GM12865 (cell line): ENCODE measurements around the gene PP2D1.

Experiments
- DNase-seq: peaks from one replicate; pipeline ENCODE4 v3.0.0; 2010; ENCODE audit warnings: low read depth
- H3K4me3 ChIP-seq: 2 replicates; pipeline ENCODE4 v1.5.1; 2011; ENCODE audit warnings: mild to moderate bottlenecking, low read depth, low read length, control low read depth
- TF ChIP-seq, protein P1 (sequence below): IDR thresholded peaks from 2 replicates; pipeline ENCODE4 v1.5.1; 2011; ENCODE audit warnings: low read length, control low read depth, low read depth, inconsistent platforms; ENCODE audit not compliant: insufficient read depth; ENCODE audit errors: missing control alignments

PP2D1 gene, protein sequence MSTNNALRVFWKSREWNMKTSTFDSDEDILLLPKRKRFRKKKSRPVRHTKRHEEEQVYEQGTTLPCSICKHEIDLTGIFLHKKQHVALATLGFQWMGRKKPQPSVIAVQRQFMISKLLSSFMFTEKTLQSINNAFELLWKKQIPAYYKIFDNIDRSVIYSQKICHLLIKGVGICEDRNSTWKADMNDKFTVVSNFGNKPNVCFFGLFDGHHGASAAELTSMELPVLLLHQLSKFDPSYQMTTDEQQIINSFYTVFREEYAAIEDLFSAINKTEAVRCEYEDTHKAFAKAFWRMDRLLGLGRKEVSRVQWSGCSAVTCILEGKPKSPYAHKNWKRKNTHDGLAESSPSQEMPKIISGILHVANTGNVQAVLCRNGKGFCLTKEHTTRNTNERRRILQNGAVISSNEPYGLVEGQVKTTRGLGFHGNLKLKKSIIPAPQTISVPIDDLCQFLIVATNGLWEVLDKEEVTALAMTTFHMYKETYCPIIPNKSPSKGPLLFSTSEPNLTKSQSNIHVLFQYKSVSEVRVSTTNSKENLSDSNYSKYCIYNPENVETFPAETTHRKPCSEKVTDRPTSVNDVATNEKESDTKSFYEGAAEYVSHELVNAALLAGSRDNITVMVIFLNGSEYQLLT

GRCh38 chr3:20012164-20012563 lies at the start of gene PP2D1:
Gene PP2D1 (minus strand): TSS chr3:20012264. CDS start chr3:20012072, 192 bp downstream.
- no peak within 1 kb of the TSS for H3K4me3 ChIP-seq
- TF ChIP-seq, protein P1, sequence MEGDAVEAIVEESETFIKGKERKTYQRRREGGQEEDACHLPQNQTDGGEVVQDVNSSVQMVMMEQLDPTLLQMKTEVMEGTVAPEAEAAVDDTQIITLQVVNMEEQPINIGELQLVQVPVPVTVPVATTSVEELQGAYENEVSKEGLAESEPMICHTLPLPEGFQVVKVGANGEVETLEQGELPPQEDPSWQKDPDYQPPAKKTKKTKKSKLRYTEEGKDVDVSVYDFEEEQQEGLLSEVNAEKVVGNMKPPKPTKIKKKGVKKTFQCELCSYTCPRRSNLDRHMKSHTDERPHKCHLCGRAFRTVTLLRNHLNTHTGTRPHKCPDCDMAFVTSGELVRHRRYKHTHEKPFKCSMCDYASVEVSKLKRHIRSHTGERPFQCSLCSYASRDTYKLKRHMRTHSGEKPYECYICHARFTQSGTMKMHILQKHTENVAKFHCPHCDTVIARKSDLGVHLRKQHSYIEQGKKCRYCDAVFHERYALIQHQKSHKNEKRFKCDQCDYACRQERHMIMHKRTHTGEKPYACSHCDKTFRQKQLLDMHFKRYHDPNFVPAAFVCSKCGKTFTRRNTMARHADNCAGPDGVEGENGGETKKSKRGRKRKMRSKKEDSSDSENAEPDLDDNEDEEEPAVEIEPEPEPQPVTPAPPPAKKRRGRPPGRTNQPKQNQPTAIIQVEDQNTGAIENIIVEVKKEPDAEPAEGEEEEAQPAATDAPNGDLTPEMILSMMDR: no peak
- no peak for DNase-seq

GRCh38 chr3:20060974-20061685 lies 49.1 kb upstream of the PP2D1 start:
- TF ChIP-seq, protein P1: no peak
- no peak overlapping the region for H3K4me3 ChIP-seq
- no peak for DNase-seq

GRCh38 chr3:20059929-20060328 lies 47.9 kb upstream of the PP2D1 start:
- TF ChIP-seq, protein P1: no peak
- H3K4me3 ChIP-seq: no peak overlapping the region
- no peak for DNase-seq

- DNase-seq: no peak
- no peak overlapping the region for H3K4me3 ChIP-seq
- TF ChIP-seq, protein P1: no peak
These were observed 45.6 kb upstream of the PP2D1 start for GRCh38 chr3:20057612-20058180.

DNA sequence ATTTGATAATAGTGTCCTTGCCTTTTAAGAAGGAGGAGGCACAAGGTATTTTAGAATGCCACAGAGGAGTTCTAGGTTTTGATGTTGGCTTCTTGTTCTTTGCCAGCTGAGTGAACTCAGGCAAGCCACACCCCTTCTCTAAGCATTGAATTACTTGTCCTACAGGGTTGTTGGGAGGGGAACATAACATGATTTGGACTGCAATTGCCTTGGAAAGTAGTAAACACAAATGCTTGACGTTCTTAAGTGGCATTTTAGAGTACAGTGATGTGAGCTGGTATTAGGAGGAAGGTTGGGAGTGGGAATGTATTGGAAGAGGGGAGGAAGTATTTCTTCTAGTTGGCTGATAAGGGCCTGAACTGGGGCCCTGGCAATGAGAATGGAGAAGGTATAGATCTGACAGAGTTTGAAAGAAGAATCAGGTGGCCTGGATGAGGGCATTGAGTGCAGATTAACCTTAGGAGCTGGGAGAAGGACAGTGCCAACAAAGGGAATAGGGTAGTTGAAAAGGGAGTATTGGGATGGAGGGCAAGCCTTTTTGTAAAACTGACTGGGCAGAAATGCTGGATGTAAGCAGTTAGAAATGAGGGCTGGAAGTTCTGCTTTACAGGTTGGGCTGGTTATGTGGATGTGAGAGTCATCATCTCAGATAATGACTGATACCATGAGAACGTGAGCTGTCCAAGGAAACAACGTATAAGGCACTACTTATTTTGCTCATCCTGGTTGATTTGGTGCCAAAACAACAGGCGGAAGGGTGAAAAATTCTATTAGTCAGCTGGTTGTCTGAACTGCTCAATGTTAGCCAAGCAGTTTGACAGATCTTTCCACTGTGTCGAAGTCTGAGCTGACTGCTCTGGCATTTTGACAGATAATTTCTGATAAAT lies 44.9 kb upstream of the PP2D1 start:
- TF ChIP-seq, protein P1: no peak
- no peak overlapping the region for H3K4me3 ChIP-seq
- peak; percentile 65 for DNase-seq

DNA sequence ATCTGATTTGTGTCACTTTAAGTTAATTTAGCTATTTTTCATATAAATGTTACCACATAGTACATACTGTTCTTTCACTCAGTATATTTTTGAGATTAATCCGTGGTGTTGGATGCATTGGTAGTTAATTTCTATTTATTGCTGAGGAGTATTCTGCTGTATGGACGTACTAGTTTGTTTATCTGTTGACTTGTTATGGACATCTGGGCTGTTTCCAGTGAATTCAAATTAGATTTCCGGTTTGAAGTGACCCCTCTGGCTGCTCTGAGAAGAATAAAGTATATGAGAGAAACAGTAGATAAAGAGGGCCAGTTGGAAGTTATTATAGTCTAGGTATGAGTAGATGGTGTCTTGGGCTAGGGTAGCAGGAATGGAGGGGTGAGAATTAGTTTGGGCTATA lies 43.8 kb upstream of the PP2D1 start:
- H3K4me3 ChIP-seq: no peak overlapping the region
- TF ChIP-seq, protein P1: no peak
- DNase-seq: no peak
